Nephron progenitor cell (in vitro differentiated cells): Measurements from ENCODE around the gene CACNA2D3.

Source experiments
- DNase-seq: peaks from one replicate; pipeline ENCODE4 v3.0.0; 2021
- H3K27ac Mint-ChIP-seq: 2 replicates; pipeline ENCODE4 v1.8.0; 2021; ENCODE audit warnings: mild to moderate bottlenecking, moderate library complexity, mixed read lengths
- H3K27me3 Mint-ChIP-seq: 2 replicates; pipeline ENCODE4 v1.8.0; 2021; ENCODE audit warnings: mild to moderate bottlenecking, low read depth, mixed read lengths; ENCODE audit not compliant: poor library complexity
- H3K36me3 Mint-ChIP-seq: 2 replicates; pipeline ENCODE4 v1.8.0; 2021; ENCODE audit warnings: low read depth, mixed read lengths
- H3K4me1 Mint-ChIP-seq: 2 replicates; pipeline ENCODE4 v1.8.0; 2021; ENCODE audit warnings: mixed read lengths
- H3K4me3 Mint-ChIP-seq: 2 replicates; pipeline ENCODE4 v1.8.0; 2021; ENCODE audit warnings: mild to moderate bottlenecking, moderate library complexity, mixed read lengths
- H3K9me3 Mint-ChIP-seq: 2 replicates; pipeline ENCODE4 v1.8.0; 2021; ENCODE audit warnings: mild to moderate bottlenecking, moderate library complexity, mixed read lengths
- CTCF ChIP-seq: fragments of 200-600 bp; sonication (generic); IDR thresholded peaks from 2 replicates; pipeline ENCODE4 v1.5.0; 2021; ENCODE audit warnings: antibody characterized with exemption

CACNA2D3 gene

GRCh38 chr3:55075846-55076245 is 953.5 kb downstream of the CACNA2D3 start:
- H3K27ac Mint-ChIP-seq = no peak overlapping the region
- H3K27me3 Mint-ChIP-seq = no peaks in the 10 kb centered on the region
- peaks cover 5% of the 10 kb centered on the region for H3K4me1 Mint-ChIP-seq
- no peak overlapping the region for H3K4me3 Mint-ChIP-seq
- H3K36me3 Mint-ChIP-seq = no peaks in the 10 kb centered on the region
- no peak for DNase-seq
- H3K9me3 Mint-ChIP-seq = no peaks in the 10 kb centered on the region
- TF ChIP-seq CTCF = no peak

- no peak for DNase-seq
- no peak for TF ChIP-seq CTCF
- Mint-ChIP-seq H3K36me3 (no peaks in the 10 kb centered on the region), H3K4me3 (no peak overlapping the region), H3K27ac (no peak overlapping the region), H3K4me1 (peaks cover 5% of the 10 kb centered on the region), H3K27me3 (no peaks in the 10 kb centered on the region), H3K9me3 (no peaks in the 10 kb centered on the region)
These were observed 955.4 kb downstream of the CACNA2D3 start for GRCh38 chr3:55077726-55078125.

- no peaks in the 10 kb centered on the region for H3K36me3 Mint-ChIP-seq
- no peaks in the 10 kb centered on the region for H3K9me3 Mint-ChIP-seq
- H3K4me3 Mint-ChIP-seq = no peak overlapping the region
- TF ChIP-seq CTCF = no peak
- peaks cover 5% of the 10 kb centered on the region for H3K4me1 Mint-ChIP-seq
- no peaks in the 10 kb centered on the region for H3K27me3 Mint-ChIP-seq
- no peak for DNase-seq
- H3K27ac Mint-ChIP-seq = no peak overlapping the region
These were observed 956.5 kb downstream of the CACNA2D3 start for GRCh38 chr3:55078876-55079275.

- no peak overlapping the region for H3K4me3 Mint-ChIP-seq
- TF ChIP-seq CTCF = no peak
- no peaks in the 10 kb centered on the region for H3K4me1 Mint-ChIP-seq
- DNase-seq = no peak
- H3K27ac Mint-ChIP-seq = no peak overlapping the region
- no peaks in the 10 kb centered on the region for H3K9me3 Mint-ChIP-seq
- no peaks in the 10 kb centered on the region for H3K36me3 Mint-ChIP-seq
- peaks cover 8% of the 10 kb centered on the region for H3K27me3 Mint-ChIP-seq
These were observed 962.9 kb downstream of the CACNA2D3 start for GRCh38 chr3:55085231-55085630.

DNA sequence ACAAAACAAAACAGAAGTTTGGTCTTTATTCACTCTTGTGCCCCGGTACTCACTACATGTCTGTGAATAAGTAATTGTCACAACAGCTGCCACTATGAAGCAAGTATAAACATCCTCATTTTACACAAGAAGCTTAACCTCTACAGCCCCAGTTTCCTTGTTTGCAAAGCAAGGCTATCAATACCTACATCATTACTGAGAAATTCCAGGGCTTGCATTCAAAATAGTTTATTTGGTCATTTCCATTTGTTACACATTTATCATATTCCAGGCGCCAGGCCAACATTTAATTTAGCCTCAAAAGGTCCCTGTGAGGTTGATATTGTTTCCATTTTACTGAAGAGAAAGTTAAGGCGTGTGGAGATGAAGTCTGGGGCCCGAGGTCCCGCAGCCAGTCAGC is 966.9 kb downstream of the CACNA2D3 start:
- TF ChIP-seq CTCF = no peak
- Mint-ChIP-seq H3K36me3 (no peaks in the 10 kb centered on the region), H3K4me1 (no peaks in the 10 kb centered on the region), H3K27me3 (peaks cover 8% of the 10 kb centered on the region), H3K27ac (no peak overlapping the region), H3K9me3 (peaks cover 12% of the 10 kb centered on the region), H3K4me3 (no peak overlapping the region)
- no peak for DNase-seq

- no peak for TF ChIP-seq CTCF
- Mint-ChIP-seq H3K4me3 (no peak overlapping the region), H3K36me3 (no peaks in the 10 kb centered on the region), H3K4me1 (no peaks in the 10 kb centered on the region), H3K9me3 (peaks cover 12% of the 10 kb centered on the region), H3K27me3 (peaks cover 8% of the 10 kb centered on the region), H3K27ac (no peak overlapping the region)
- no peak for DNase-seq
These were observed 967.9 kb downstream of the CACNA2D3 start for GRCh38 chr3:55090291-55090690.
